GM23338 (cell line): ENCODE data around the gene GADD45GIP1.

ENCODE experiments used
- EZH2 ChIP-seq: fragments of 200-600 bp; sonication (generic); IDR thresholded peaks from one replicate; pipeline ENCODE4 v1.8.0; 2017; ENCODE audit warnings: antibody characterized with exemption, mild to moderate bottlenecking, low read depth; ENCODE audit not compliant: unreplicated experiment
- EZH2phosphoT487 ChIP-seq: fragments of 200-600 bp; sonication (generic); IDR thresholded peaks from one replicate; pipeline ENCODE4 v1.8.1; 2018; ENCODE audit warnings: antibody characterized with exemption; ENCODE audit not compliant: unreplicated experiment
- JUNB ChIP-seq: IDR thresholded peaks from one replicate; pipeline ENCODE4 v1.6.1; 2016; ENCODE audit warnings: antibody characterized with exemption; ENCODE audit not compliant: unreplicated experiment
- NANOG ChIP-seq: IDR thresholded peaks from 2 replicates; pipeline ENCODE4 v1.6.1; 2016; ENCODE audit warnings: antibody characterized with exemption, borderline replicate concordance
- POLR2AphosphoS5 ChIP-seq: IDR thresholded peaks from 2 replicates; pipeline ENCODE4 v1.6.1; 2016; ENCODE audit warnings: antibody characterized with exemption, low read depth
- ZNF331 ChIP-seq: fragments of 250-450 bp; sonication (Bioruptor Pico); IDR thresholded peaks from 2 replicates; pipeline ENCODE4 v1.5.0; 2020; ENCODE audit warnings: low read depth, mild to moderate bottlenecking, moderate library complexity
- TF ChIP-seq, protein P1 (sequence below), 2 experiments: fragments of 200-600 bp in 1 of 2; sonication (generic) in 1 of 2; conservative IDR thresholded peaks; 2 replicates each; pipeline versions ENCODE4 v1.5.1 to v1.6.1; 2016 to 2017; ENCODE audit warnings: antibody characterized with exemption in 2 of 2, low read depth in 2 of 2, mild to moderate bottlenecking in 2 of 2, moderate library complexity in 1 of 2
- TF ChIP-seq, protein P2 (sequence below): IDR thresholded peaks from one replicate; pipeline ENCODE4 v1.6.1; 2018; ENCODE audit warnings: antibody characterized with exemption; ENCODE audit not compliant: unreplicated experiment

DNA sequence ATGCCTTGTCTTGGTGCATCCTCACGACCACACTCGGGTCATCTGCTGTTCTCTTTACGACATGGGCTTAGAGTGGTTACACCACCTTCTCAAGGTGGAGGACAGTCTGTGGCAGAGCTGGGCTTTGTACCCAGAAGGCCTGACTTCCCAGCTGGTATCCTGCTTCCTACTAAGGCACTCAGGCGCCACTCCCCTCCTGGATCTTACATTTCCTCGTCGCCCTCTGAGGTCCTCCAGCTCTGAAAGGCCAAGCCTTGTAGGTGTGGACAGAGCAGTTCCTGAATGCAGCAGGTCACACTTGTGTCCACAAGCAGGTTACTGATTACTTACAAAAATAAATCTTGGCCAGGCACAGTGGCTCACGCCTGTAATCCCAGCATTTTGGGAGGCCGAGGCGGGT, 49.9 kb downstream of the GADD45GIP1 start:
- TF ChIP-seq, protein P1, sequence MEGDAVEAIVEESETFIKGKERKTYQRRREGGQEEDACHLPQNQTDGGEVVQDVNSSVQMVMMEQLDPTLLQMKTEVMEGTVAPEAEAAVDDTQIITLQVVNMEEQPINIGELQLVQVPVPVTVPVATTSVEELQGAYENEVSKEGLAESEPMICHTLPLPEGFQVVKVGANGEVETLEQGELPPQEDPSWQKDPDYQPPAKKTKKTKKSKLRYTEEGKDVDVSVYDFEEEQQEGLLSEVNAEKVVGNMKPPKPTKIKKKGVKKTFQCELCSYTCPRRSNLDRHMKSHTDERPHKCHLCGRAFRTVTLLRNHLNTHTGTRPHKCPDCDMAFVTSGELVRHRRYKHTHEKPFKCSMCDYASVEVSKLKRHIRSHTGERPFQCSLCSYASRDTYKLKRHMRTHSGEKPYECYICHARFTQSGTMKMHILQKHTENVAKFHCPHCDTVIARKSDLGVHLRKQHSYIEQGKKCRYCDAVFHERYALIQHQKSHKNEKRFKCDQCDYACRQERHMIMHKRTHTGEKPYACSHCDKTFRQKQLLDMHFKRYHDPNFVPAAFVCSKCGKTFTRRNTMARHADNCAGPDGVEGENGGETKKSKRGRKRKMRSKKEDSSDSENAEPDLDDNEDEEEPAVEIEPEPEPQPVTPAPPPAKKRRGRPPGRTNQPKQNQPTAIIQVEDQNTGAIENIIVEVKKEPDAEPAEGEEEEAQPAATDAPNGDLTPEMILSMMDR (conservative IDR thresholded peaks at IDR 0.05; ENCODE audit: low read depth in 2 of 2): no peak
- TF ChIP-seq NANOG: no peak
- TF ChIP-seq POLR2AphosphoS5: no peak
- TF ChIP-seq EZH2phosphoT487: no peak
- TF ChIP-seq EZH2: no peak
- TF ChIP-seq, protein P2, sequence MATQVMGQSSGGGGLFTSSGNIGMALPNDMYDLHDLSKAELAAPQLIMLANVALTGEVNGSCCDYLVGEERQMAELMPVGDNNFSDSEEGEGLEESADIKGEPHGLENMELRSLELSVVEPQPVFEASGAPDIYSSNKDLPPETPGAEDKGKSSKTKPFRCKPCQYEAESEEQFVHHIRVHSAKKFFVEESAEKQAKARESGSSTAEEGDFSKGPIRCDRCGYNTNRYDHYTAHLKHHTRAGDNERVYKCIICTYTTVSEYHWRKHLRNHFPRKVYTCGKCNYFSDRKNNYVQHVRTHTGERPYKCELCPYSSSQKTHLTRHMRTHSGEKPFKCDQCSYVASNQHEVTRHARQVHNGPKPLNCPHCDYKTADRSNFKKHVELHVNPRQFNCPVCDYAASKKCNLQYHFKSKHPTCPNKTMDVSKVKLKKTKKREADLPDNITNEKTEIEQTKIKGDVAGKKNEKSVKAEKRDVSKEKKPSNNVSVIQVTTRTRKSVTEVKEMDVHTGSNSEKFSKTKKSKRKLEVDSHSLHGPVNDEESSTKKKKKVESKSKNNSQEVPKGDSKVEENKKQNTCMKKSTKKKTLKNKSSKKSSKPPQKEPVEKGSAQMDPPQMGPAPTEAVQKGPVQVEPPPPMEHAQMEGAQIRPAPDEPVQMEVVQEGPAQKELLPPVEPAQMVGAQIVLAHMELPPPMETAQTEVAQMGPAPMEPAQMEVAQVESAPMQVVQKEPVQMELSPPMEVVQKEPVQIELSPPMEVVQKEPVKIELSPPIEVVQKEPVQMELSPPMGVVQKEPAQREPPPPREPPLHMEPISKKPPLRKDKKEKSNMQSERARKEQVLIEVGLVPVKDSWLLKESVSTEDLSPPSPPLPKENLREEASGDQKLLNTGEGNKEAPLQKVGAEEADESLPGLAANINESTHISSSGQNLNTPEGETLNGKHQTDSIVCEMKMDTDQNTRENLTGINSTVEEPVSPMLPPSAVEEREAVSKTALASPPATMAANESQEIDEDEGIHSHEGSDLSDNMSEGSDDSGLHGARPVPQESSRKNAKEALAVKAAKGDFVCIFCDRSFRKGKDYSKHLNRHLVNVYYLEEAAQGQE: no peak
- no peak for TF ChIP-seq JUNB
- no peak for TF ChIP-seq ZNF331 (CRISPR knock-in tag)
